Heart left ventricle (tissue), 13 donors: ENCODE results near the gene MAP3K21.
A peak's percentile ranks its signal among the peaks of the same experiment; 100 is the strongest.

ENCODE experiments used
- CTCF ChIP-seq, 12 donors: fragments of 200-600 bp; sonication (generic) in 4 of 12; IDR thresholded peaks; one replicate each; pipeline versions ENCODE4 v1.5.0 to v1.8.0; 2018 to 2022; ENCODE audit warnings: antibody characterized with exemption in 12 of 12, mild to moderate bottlenecking in 5 of 12
- POLR2A ChIP-seq, 2 donors: fragments of 450-650 bp; IDR thresholded peaks; one replicate each; pipeline ENCODE4 v1.6.1; 2017; ENCODE audit warnings: antibody characterized with exemption in 2 of 2, mild to moderate bottlenecking in 2 of 2, moderate library complexity in 2 of 2
- donor health status: ischemic (EF 13 %, LVEDD 7.1; RV severe dilation, severe dysfunction).
- donor health status: DM: no; HTN: yes; CAD: no.
- donor health status: DM: no; HTN: no; CAD: no.
- donor health status: ischemic (EF 25% LVEDD 6.9; RV normal size, moderate dysfunction).
- donor health status: ischemic (EF 25% LVEDD 5.7; RV mildly dilated, moderate dysfunction).
- donor health status: ischemic (EF 35%, LVEDD 5.7; RV mildly dilated, moderate dysfunction).
- donor health status: nonischemic (EF 11% LVEDD 7.7; RV severe dilation, severe dysfunction).
- donor health status: DM: yes; HTN: yes; CAD: no.
- donor health status: PGD.
- donor health status: ischemic (EF 29% LVEDD 5.4; RV normal size, mild dysfunction).
- donor health status: nonischemic (EF 23%, LVEDD 6.1; RV moderate dilation, normal function).

GRCh38 chr1:233394860-233395717 lies 67.6 kb downstream of the MAP3K21 start:
- TF ChIP-seq CTCF (IDR thresholded peaks at IDR 0.05) (peak; percentile 49 to 80 (median 62)), POLR2A (IDR thresholded peaks at IDR 0.05) (no peak)
